OCI-LY1 (cell line): ENCODE results near the gene CDKN2A.

Experiments
- CTCF ChIP-seq: fragments of 200-600 bp; sonication (generic), shearing (Covaris generic); IDR thresholded peaks from 2 replicates; pipeline ENCODE4 v1.5.1; 2017; ENCODE audit warnings: mild to moderate bottlenecking, antibody characterized with exemption, low read length, moderate library complexity, mixed read lengths
- EZH2 ChIP-seq: fragments of 200-600 bp; sonication (generic), shearing (Covaris generic); IDR thresholded peaks from 2 replicates; pipeline ENCODE4 v1.8.0; 2017; ENCODE audit warnings: borderline replicate concordance, mixed run types, mild to moderate bottlenecking, antibody characterized with exemption, low read length, moderate library complexity, mixed read lengths

GRCh38 chr9:22008384-22008716 lies 14.2 kb upstream of the CDKN2A start:
- TF ChIP-seq CTCF (no peak), EZH2 (no peak)
